Subcutaneous abdominal adipose tissue (tissue), 5 donors: Measurements from ENCODE around the gene NCL.

Experiments used
- H3K27ac ChIP-seq: one replicate; pipeline ENCODE4 v1.7.0; 2013; ENCODE audit warnings: low read depth, mild to moderate bottlenecking, inconsistent platforms, low read length, moderate library complexity
- H3K27me3 ChIP-seq, 5 donors: one replicate each; pipeline ENCODE4 v1.7.0; 2013; ENCODE audit warnings: low read length in 5 of 5, inconsistent platforms in 1 of 5; ENCODE audit not compliant: control insufficient read depth in 5 of 5, insufficient read depth in 4 of 5
- H3K36me3 ChIP-seq, 5 donors: one replicate each; pipeline ENCODE4 v1.7.0; 2013; ENCODE audit warnings: low read length in 5 of 5; ENCODE audit not compliant: control insufficient read depth in 5 of 5, insufficient read depth in 5 of 5
- H3K4me1 ChIP-seq, 5 donors: one replicate each; pipeline ENCODE4 v1.7.0; 2013; ENCODE audit warnings: low read length in 5 of 5, mild to moderate bottlenecking in 3 of 5, moderate library complexity in 1 of 5; ENCODE audit not compliant: control insufficient read depth in 5 of 5, insufficient read depth in 5 of 5
- H3K4me3 ChIP-seq, 5 donors: one replicate each; pipeline ENCODE4 v1.7.0; 2013; ENCODE audit warnings: low read length in 5 of 5, low read depth in 1 of 5
- H3K9ac ChIP-seq, 5 donors: one replicate each; pipeline ENCODE4 v1.7.0; 2013; ENCODE audit warnings: low read length in 5 of 5, mild to moderate bottlenecking in 4 of 5, moderate library complexity in 3 of 5
- H3K9me3 ChIP-seq, 5 donors: one replicate each; pipeline ENCODE4 v1.7.0; 2013; ENCODE audit warnings: low read length in 5 of 5; ENCODE audit not compliant: control insufficient read depth in 5 of 5
- donor health status: healthy.
- donor health status: healthy.
- donor health status: healthy.
- donor health status: healthy.
- donor health status: healthy.

NCL gene

GRCh38 chr2:231423176-231423575 is 41.1 kb downstream of the NCL start:
- Histone ChIP-seq H3K27ac (no peak overlapping the region), H3K4me3 (no peak overlapping the region), H3K27me3 (peaks cover 0 to 15% (median 0%) of the 10 kb centered on the region in 5 donors), H3K4me1 (no peaks in the 10 kb centered on the region), H3K36me3 (no peaks in the 10 kb centered on the region), H3K9ac (no peak overlapping the region), H3K9me3 (no peaks in the 10 kb centered on the region)

GRCh38 chr2:231422056-231422455 is 42.2 kb downstream of the NCL start:
- Histone ChIP-seq H3K36me3 (no peaks in the 10 kb centered on the region), H3K27me3 (peaks cover 0 to 20% (median 2%) of the 10 kb centered on the region in 5 donors), H3K4me1 (no peaks in the 10 kb centered on the region), H3K9me3 (no peaks in the 10 kb centered on the region), H3K4me3 (no peak overlapping the region), H3K27ac (no peak overlapping the region), H3K9ac (no peak overlapping the region)

GRCh38 chr2:231421051-231421580 is 43.2 kb downstream of the NCL start:
- Histone ChIP-seq H3K4me3 (no peak overlapping the region), H3K27me3 (peaks cover 0 to 16% (median 2%) of the 10 kb centered on the region in 5 donors), H3K36me3 (no peaks in the 10 kb centered on the region), H3K9me3 (no peaks in the 10 kb centered on the region), H3K27ac (no peak overlapping the region), H3K4me1 (no peaks in the 10 kb centered on the region), H3K9ac (no peak overlapping the region)

- Histone ChIP-seq H3K4me3 (no peak overlapping the region), H3K4me1 (no peaks in the 10 kb centered on the region), H3K9ac (no peak overlapping the region), H3K27me3 (peaks cover 0 to 15% (median 4%) of the 10 kb centered on the region in 5 donors), H3K27ac (no peak overlapping the region), H3K9me3 (no peaks in the 10 kb centered on the region), H3K36me3 (no peaks in the 10 kb centered on the region)
These were observed 45.3 kb downstream of the NCL start for GRCh38 chr2:231418820-231419640.

- H3K9me3 ChIP-seq, result peaks cover 3 to 11% (median 8%) of the 10 kb centered on the region in 5 donors
- H3K9ac ChIP-seq, result no peak overlapping the region
- no peak overlapping the region for H3K4me3 ChIP-seq
- peaks cover 0 to 27% (median 6%) of the 10 kb centered on the region in 5 donors for H3K27me3 ChIP-seq
- H3K4me1 ChIP-seq, result peaks cover 0 to 14% (median 13%) of the 10 kb centered on the region in 5 donors
- no peaks in the 10 kb centered on the region for H3K36me3 ChIP-seq
- H3K27ac ChIP-seq, result no peak overlapping the region
These were observed 49.3 kb downstream of the NCL start for GRCh38 chr2:231415029-231415428.

- Histone ChIP-seq H3K9ac (no peak overlapping the region), H3K9me3 (peaks cover 3 to 11% (median 9%) of the 10 kb centered on the region in 5 donors), H3K4me3 (no peak overlapping the region), H3K27ac (no peak overlapping the region), H3K36me3 (no peaks in the 10 kb centered on the region), H3K27me3 (peaks cover 0 to 24% (median 6%) of the 10 kb centered on the region in 5 donors), H3K4me1 (peaks cover 0 to 14% (median 13%) of the 10 kb centered on the region in 5 donors)
These were observed 50.3 kb downstream of the NCL start for GRCh38 chr2:231413921-231414476.

GRCh38 chr2:231413456-231413855 is 50.8 kb downstream of the NCL start:
- Histone ChIP-seq H3K36me3 (no peaks in the 10 kb centered on the region), H3K4me1 (peaks cover 0 to 14% (median 13%) of the 10 kb centered on the region in 5 donors), H3K4me3 (no peak overlapping the region), H3K27ac (no peak overlapping the region), H3K27me3 (peaks cover 0 to 21% (median 4%) of the 10 kb centered on the region in 5 donors), H3K9ac (no peak overlapping the region), H3K9me3 (peaks cover 3 to 11% (median 9%) of the 10 kb centered on the region in 5 donors)

- H3K27me3 ChIP-seq, result peaks cover 0 to 18% (median 4%) of the 10 kb centered on the region in 5 donors
- peak overlapping the region; percentile 48 to 70 (median 64) for H3K4me3 ChIP-seq
- peaks cover 3 to 11% (median 9%) of the 10 kb centered on the region in 5 donors for H3K9me3 ChIP-seq
- peak overlapping the region in 1 of 5 donors; percentile 71 for H3K9ac ChIP-seq
- H3K27ac ChIP-seq, result no peak overlapping the region
- H3K4me1 ChIP-seq, result peaks cover 0 to 14% (median 13%) of the 10 kb centered on the region in 5 donors
- no peaks in the 10 kb centered on the region for H3K36me3 ChIP-seq
These were observed 51.7 kb downstream of the NCL start for GRCh38 chr2:231412618-231412963.

GRCh38 chr2:231411831-231412617 is 52.3 kb downstream of the NCL start:
- peaks cover 0 to 17% (median 4%) of the 10 kb centered on the region in 5 donors for H3K27me3 ChIP-seq
- H3K9ac ChIP-seq, result peak overlapping the region in 4 of 5 donors; percentile 39 to 71 (median 54)
- peaks cover 3 to 11% (median 9%) of the 10 kb centered on the region in 5 donors for H3K9me3 ChIP-seq
- no peak overlapping the region for H3K27ac ChIP-seq
- H3K4me3 ChIP-seq, result peak overlapping the region; percentile 48 to 70 (median 64)
- no peaks in the 10 kb centered on the region for H3K36me3 ChIP-seq
- H3K4me1 ChIP-seq, result peaks cover 0 to 14% (median 13%) of the 10 kb centered on the region in 5 donors
